Colonic mucosa (tissue), 4 donors: ENCODE results near the gene FARP1. TPM values are rescaled to one million over a fixed set of nuclear protein-coding genes. Genes with fewer than 3 reads are reported as not detected.

ENCODE experiments used
- DNase-seq: peaks from one replicate; pipeline ENCODE4 v3.0.0-alpha.2; 2020
- H3K27ac ChIP-seq: fragments of 200-600 bp; one replicate; pipeline ENCODE4 v1.8.0; 2021
- H3K27me3 ChIP-seq: fragments of 200-600 bp; one replicate; pipeline ENCODE4 v1.8.0; 2021
- H3K36me3 ChIP-seq: fragments of 200-600 bp; one replicate; pipeline ENCODE4 v1.8.0; 2021
- H3K4me1 ChIP-seq: fragments of 200-600 bp; one replicate; pipeline ENCODE4 v1.8.0; 2021; ENCODE audit warnings: mild to moderate bottlenecking
- H3K4me3 ChIP-seq: fragments of 200-600 bp; one replicate; pipeline ENCODE4 v1.8.0; 2021
- H3K9ac ChIP-seq, 2 donors: one replicate each; pipeline ENCODE4 v1.7.0; 2013; ENCODE audit warnings: control low read depth in 2 of 2, low read depth in 2 of 2, low read length in 2 of 2
- H3K9me3 ChIP-seq: fragments of 200-600 bp; one replicate; pipeline ENCODE4 v1.8.0; 2021
- CTCF ChIP-seq: fragments of 200-600 bp; IDR thresholded peaks from one replicate; pipeline ENCODE4 v1.8.0; 2022; ENCODE audit warnings: antibody characterized with exemption, mild to moderate bottlenecking
- intact Hi-C: fragments of 100-400 bp; cut with DNase I; formaldehyde crosslinking; loops from one replicate; pipeline ENCODE4 v1.14.1; 2022
- total RNA-seq, 2 donors: library from RNA; stranded (reverse); fragmentation: NEBNext Ultra II Directional in 1 of 2; extraction: Animal tissue kit (Norgen Biotek cat#: 25700) in 1 of 2; gene quantifications; one replicate each; pipeline ENCODE4 v1.2.1, GENCODE V29; 2021
- donor health status: healthy.
- donor health status: DM: no; HTN: no; CAD: no.
- donor health status: DM: no; HTN: no; CAD: no.

The FARP1 gene
- total RNA-seq, 2 donors from 2014 or later: 39.1 to 53.5 TPM

- H3K4me1 ChIP-seq: no peaks in the 10 kb centered on the region
- intact Hi-C loops: loop anchor here (5.0 to 10.0 kb wide), 2 partner anchors 121 to 288 kb away; no protein-coding TSS in a partner anchor
- H3K9me3 ChIP-seq: no peaks in the 10 kb centered on the region
- H3K27ac ChIP-seq: peak overlapping the region; percentile 44
- H3K27me3 ChIP-seq: no peaks in the 10 kb centered on the region
- H3K9ac ChIP-seq: peak overlapping the region; percentile 62 to 75
- peak overlapping the region; percentile 60 for H3K4me3 ChIP-seq
- DNase-seq: peak; percentile 24
- no peaks in the 10 kb centered on the region for H3K36me3 ChIP-seq
- no peak for TF ChIP-seq CTCF
Observed at GRCh38 chr13:98144027-98144741, 1.3 kb downstream of the FARP1 start.

- H3K9me3 ChIP-seq: no peaks in the 10 kb centered on the region
- TF ChIP-seq CTCF: no peak
- DNase-seq: peak; percentile 34
- H3K4me1 ChIP-seq: no peaks in the 10 kb centered on the region
- no peaks in the 10 kb centered on the region for H3K36me3 ChIP-seq
- peak overlapping the region; percentile 60 for H3K4me3 ChIP-seq
- intact Hi-C loops: loop anchor here (5.0 to 10.0 kb wide), 2 partner anchors 120 to 287 kb away; no protein-coding TSS in a partner anchor
- peak overlapping the region in 1 of 2 donors; percentile 62 for H3K9ac ChIP-seq
- H3K27me3 ChIP-seq: no peaks in the 10 kb centered on the region
- peak overlapping the region; percentile 44 for H3K27ac ChIP-seq
Observed at GRCh38 chr13:98144801-98145350, 2.0 kb downstream of the FARP1 start.

GRCh38 chr13:98147521-98147920, 4.6 kb downstream of the FARP1 start:
- no peaks in the 10 kb centered on the region for H3K9me3 ChIP-seq
- no peak overlapping the region for H3K4me3 ChIP-seq
- no peaks in the 10 kb centered on the region for H3K36me3 ChIP-seq
- H3K4me1 ChIP-seq: no peaks in the 10 kb centered on the region
- no peak for TF ChIP-seq CTCF
- intact Hi-C loops: loop anchor here (10.0 kb wide), 1 partner anchor 117 kb away; no protein-coding TSS in a partner anchor
- DNase-seq: no peak
- no peaks in the 10 kb centered on the region for H3K27me3 ChIP-seq
- H3K27ac ChIP-seq: no peak overlapping the region
- no peak overlapping the region for H3K9ac ChIP-seq

GRCh38 chr13:98150832-98151479, 8.1 kb downstream of the FARP1 start:
- no peak for TF ChIP-seq CTCF
- DNase-seq: no peak
- H3K9me3 ChIP-seq: no peaks in the 10 kb centered on the region
- H3K4me1 ChIP-seq: no peaks in the 10 kb centered on the region
- no peaks in the 10 kb centered on the region for H3K36me3 ChIP-seq
- no peak overlapping the region for H3K27ac ChIP-seq
- intact Hi-C loops: no loop called here
- no peak overlapping the region for H3K4me3 ChIP-seq
- H3K9ac ChIP-seq: no peak overlapping the region
- H3K27me3 ChIP-seq: no peaks in the 10 kb centered on the region

- no peaks in the 10 kb centered on the region for H3K4me1 ChIP-seq
- no peak for TF ChIP-seq CTCF
- H3K4me3 ChIP-seq: no peak overlapping the region
- no peaks in the 10 kb centered on the region for H3K9me3 ChIP-seq
- no peaks in the 10 kb centered on the region for H3K36me3 ChIP-seq
- DNase-seq: no peak
- intact Hi-C loops: no loop called here
- H3K27ac ChIP-seq: no peak overlapping the region
- H3K27me3 ChIP-seq: no peaks in the 10 kb centered on the region
- no peak overlapping the region for H3K9ac ChIP-seq
Observed at GRCh38 chr13:98155475-98156109, 12.7 kb downstream of the FARP1 start.
